Neural cell (in vitro differentiated cells): ENCODE measurements around the gene USP10. TPM values are rescaled to one million over a fixed set of nuclear protein-coding genes. Genes with fewer than 3 reads are reported as not detected.

Source experiments
- H2AFZ ChIP-seq: fragments of 200-600, 300-800 bp; sonication (generic), shearing (Covaris generic); 2 replicates; pipeline ENCODE4 v1.6.0; 2014; ENCODE audit warnings: low read depth, mild to moderate bottlenecking, antibody characterized with exemption, low read length, moderate library complexity
- H3F3A ChIP-seq: fragments of 200-600 bp; shearing (Covaris generic); 2 replicates; pipeline ENCODE4 v1.6.1; 2016; ENCODE audit warnings: mild to moderate bottlenecking, moderate library complexity, mixed read lengths, antibody characterized with exemption, low read length; ENCODE audit not compliant: insufficient read depth, poor library complexity, severe bottlenecking
- H3K27ac ChIP-seq: fragments of 200-600, 300-800 bp; sonication (generic), shearing (Covaris generic); 2 replicates; pipeline ENCODE4 v1.5.1; 2014; ENCODE audit warnings: mild to moderate bottlenecking, low read length, moderate library complexity
- H3K27me3 ChIP-seq: fragments of 300-800, 200-600 bp; sonication (generic), shearing (Covaris generic); 2 replicates; pipeline ENCODE4 v1.6.0; 2014; ENCODE audit warnings: mild to moderate bottlenecking, low read depth, low read length, moderate library complexity; ENCODE audit not compliant: insufficient read depth
- H3K36me3 ChIP-seq: fragments of 300-800, 200-600 bp; sonication (generic), shearing (Covaris generic); 2 replicates; pipeline ENCODE4 v1.5.1; 2014; ENCODE audit warnings: mild to moderate bottlenecking, antibody characterized with exemption, low read length, moderate library complexity; ENCODE audit not compliant: insufficient read depth
- H3K4me2 ChIP-seq: fragments of 300-800, 200-600 bp; sonication (generic), shearing (Covaris generic); 2 replicates; pipeline ENCODE4 v1.6.0; 2014; ENCODE audit warnings: mild to moderate bottlenecking, low read length
- H3K4me3 ChIP-seq: fragments of 300-800, 200-600 bp; sonication (generic), shearing (Covaris generic); 2 replicates; pipeline ENCODE4 v1.5.1; 2014; ENCODE audit warnings: mild to moderate bottlenecking, low read length, moderate library complexity
- H3K79me2 ChIP-seq: fragments of 200-600 bp; shearing (Covaris generic); replicated peaks from 2 replicates; pipeline ENCODE4 v1.6.0; 2014; ENCODE audit warnings: mild to moderate bottlenecking, low read length, moderate library complexity; ENCODE audit not compliant: insufficient read depth
- H3K9ac ChIP-seq: fragments of 300-800, 200-600 bp; sonication (generic), shearing (Covaris generic); 2 replicates; pipeline ENCODE4 v1.6.1; 2016; ENCODE audit warnings: mild to moderate bottlenecking, low read length, mixed read lengths
- H3K9me2 ChIP-seq: fragments of 200-600 bp; shearing (Covaris generic); 2 replicates; pipeline ENCODE4 v1.6.1; 2016; ENCODE audit warnings: mild to moderate bottlenecking, low read length, mixed read lengths; ENCODE audit not compliant: insufficient read depth
- H3K9me3 ChIP-seq: fragments of 200-600, 300-800 bp; sonication (generic), shearing (Covaris generic); 2 replicates; pipeline ENCODE4 v1.6.1; 2016; ENCODE audit warnings: mild to moderate bottlenecking, mixed run types, low read length, moderate library complexity, mixed read lengths
- H4K20me1 ChIP-seq: fragments of 200-600 bp; shearing (Covaris generic); 2 replicates; pipeline ENCODE4 v1.6.1; 2016; ENCODE audit warnings: mild to moderate bottlenecking, mixed run types; ENCODE audit not compliant: insufficient read depth
- EP300 ChIP-seq: fragments of 450-650 bp; conservative IDR thresholded peaks from 2 replicates; pipeline ENCODE4 v1.6.1; 2014; ENCODE audit warnings: antibody characterized with exemption, mild to moderate bottlenecking, moderate library complexity; ENCODE audit not compliant: poor library complexity, severe bottlenecking
- EZH2 ChIP-seq: fragments of 200-600, 300-800 bp; shearing (Covaris generic), sonication (generic); IDR thresholded peaks from 2 replicates; pipeline ENCODE4 v1.6.1; 2014; ENCODE audit warnings: antibody characterized with exemption, low read length, borderline replicate concordance, mild to moderate bottlenecking; ENCODE audit not compliant: insufficient read depth, poor library complexity, severe bottlenecking
- MXI1 ChIP-seq: fragments of 450-650 bp; conservative IDR thresholded peaks from 2 replicates; pipeline ENCODE4 v1.6.1; 2014; ENCODE audit warnings: antibody characterized with exemption, mild to moderate bottlenecking; ENCODE audit not compliant: poor library complexity, severe bottlenecking
- POLR2AphosphoS5 ChIP-seq: IDR thresholded peaks from 2 replicates; pipeline ENCODE4 v1.6.1; 2012
- RAD21 ChIP-seq: fragments of 450-650 bp; conservative IDR thresholded peaks from 2 replicates; pipeline ENCODE4 v1.6.1; 2014; ENCODE audit warnings: antibody characterized with exemption, mild to moderate bottlenecking, moderate library complexity
- SMC3 ChIP-seq: fragments of 450-650 bp; conservative IDR thresholded peaks from 2 replicates; pipeline ENCODE4 v1.6.1; 2014; ENCODE audit warnings: antibody characterized with exemption, mild to moderate bottlenecking, moderate library complexity; ENCODE audit not compliant: poor library complexity
- TAF1 ChIP-seq: IDR thresholded peaks from 2 replicates; pipeline ENCODE4 v1.6.1; 2012; ENCODE audit warnings: low read depth
- polyA plus RNA-seq: library from polyadenylated mRNA; depleted of rRNA; stranded (reverse); fragments of >200 nt; gene quantifications from 2 replicates; pipeline ENCODE4 v1.2.3, GENCODE V29; 2014
- TF ChIP-seq, protein P1 (sequence below): IDR thresholded peaks from 2 replicates; pipeline ENCODE4 v1.6.1; 2012; ENCODE audit warnings: borderline replicate concordance
- TF ChIP-seq, protein P2 (sequence below): fragments of 450-650 bp; IDR thresholded peaks from 2 replicates; pipeline ENCODE4 v1.5.1; 2014; ENCODE audit warnings: antibody characterized with exemption, mild to moderate bottlenecking, moderate library complexity; ENCODE audit not compliant: poor library complexity, severe bottlenecking

The USP10 gene
- polyA plus RNA-seq, 1 donor from 2014 or later, result 48.9 TPM

- TF ChIP-seq POLR2AphosphoS5, result no peak
- TF ChIP-seq SMC3, result no peak
- no peak for TF ChIP-seq EZH2
- TF ChIP-seq TAF1, result no peak
- TF ChIP-seq, protein P1, sequence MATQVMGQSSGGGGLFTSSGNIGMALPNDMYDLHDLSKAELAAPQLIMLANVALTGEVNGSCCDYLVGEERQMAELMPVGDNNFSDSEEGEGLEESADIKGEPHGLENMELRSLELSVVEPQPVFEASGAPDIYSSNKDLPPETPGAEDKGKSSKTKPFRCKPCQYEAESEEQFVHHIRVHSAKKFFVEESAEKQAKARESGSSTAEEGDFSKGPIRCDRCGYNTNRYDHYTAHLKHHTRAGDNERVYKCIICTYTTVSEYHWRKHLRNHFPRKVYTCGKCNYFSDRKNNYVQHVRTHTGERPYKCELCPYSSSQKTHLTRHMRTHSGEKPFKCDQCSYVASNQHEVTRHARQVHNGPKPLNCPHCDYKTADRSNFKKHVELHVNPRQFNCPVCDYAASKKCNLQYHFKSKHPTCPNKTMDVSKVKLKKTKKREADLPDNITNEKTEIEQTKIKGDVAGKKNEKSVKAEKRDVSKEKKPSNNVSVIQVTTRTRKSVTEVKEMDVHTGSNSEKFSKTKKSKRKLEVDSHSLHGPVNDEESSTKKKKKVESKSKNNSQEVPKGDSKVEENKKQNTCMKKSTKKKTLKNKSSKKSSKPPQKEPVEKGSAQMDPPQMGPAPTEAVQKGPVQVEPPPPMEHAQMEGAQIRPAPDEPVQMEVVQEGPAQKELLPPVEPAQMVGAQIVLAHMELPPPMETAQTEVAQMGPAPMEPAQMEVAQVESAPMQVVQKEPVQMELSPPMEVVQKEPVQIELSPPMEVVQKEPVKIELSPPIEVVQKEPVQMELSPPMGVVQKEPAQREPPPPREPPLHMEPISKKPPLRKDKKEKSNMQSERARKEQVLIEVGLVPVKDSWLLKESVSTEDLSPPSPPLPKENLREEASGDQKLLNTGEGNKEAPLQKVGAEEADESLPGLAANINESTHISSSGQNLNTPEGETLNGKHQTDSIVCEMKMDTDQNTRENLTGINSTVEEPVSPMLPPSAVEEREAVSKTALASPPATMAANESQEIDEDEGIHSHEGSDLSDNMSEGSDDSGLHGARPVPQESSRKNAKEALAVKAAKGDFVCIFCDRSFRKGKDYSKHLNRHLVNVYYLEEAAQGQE, result no peak
- TF ChIP-seq MXI1, result no peak
- Histone ChIP-seq H3K4me3 (no peak overlapping the region), H3K9me2 (no peaks in the 10 kb centered on the region), H3K4me2 (no peak overlapping the region), H3K79me2 (no peaks in the 10 kb centered on the region), H2AFZ (no peak overlapping the region), H4K20me1 (no peaks in the 10 kb centered on the region), H3F3A (no peaks in the 10 kb centered on the region), H3K9ac (no peak overlapping the region), H3K9me3 (no peaks in the 10 kb centered on the region), H3K27me3 (no peaks in the 10 kb centered on the region), H3K27ac (no peak overlapping the region), H3K36me3 (no peaks in the 10 kb centered on the region)
Measured at GRCh38 chr16:84807776-84808175, 108.0 kb downstream of the USP10 start.

- H3K4me3 ChIP-seq, result no peak overlapping the region
- H3K4me2 ChIP-seq, result no peak overlapping the region
- H3F3A ChIP-seq, result no peaks in the 10 kb centered on the region
- H4K20me1 ChIP-seq, result no peaks in the 10 kb centered on the region
- H3K79me2 ChIP-seq, result no peaks in the 10 kb centered on the region
- no peaks in the 10 kb centered on the region for H3K9me3 ChIP-seq
- H3K27me3 ChIP-seq, result no peaks in the 10 kb centered on the region
- no peak overlapping the region for H3K9ac ChIP-seq
- H3K27ac ChIP-seq, result no peak overlapping the region
- no peaks in the 10 kb centered on the region for H3K36me3 ChIP-seq
- no peak for TF ChIP-seq EZH2
- TF ChIP-seq SMC3, result no peak
- TF ChIP-seq EP300, result no peak
- TF ChIP-seq, protein P1, result no peak
- TF ChIP-seq, protein P2, sequence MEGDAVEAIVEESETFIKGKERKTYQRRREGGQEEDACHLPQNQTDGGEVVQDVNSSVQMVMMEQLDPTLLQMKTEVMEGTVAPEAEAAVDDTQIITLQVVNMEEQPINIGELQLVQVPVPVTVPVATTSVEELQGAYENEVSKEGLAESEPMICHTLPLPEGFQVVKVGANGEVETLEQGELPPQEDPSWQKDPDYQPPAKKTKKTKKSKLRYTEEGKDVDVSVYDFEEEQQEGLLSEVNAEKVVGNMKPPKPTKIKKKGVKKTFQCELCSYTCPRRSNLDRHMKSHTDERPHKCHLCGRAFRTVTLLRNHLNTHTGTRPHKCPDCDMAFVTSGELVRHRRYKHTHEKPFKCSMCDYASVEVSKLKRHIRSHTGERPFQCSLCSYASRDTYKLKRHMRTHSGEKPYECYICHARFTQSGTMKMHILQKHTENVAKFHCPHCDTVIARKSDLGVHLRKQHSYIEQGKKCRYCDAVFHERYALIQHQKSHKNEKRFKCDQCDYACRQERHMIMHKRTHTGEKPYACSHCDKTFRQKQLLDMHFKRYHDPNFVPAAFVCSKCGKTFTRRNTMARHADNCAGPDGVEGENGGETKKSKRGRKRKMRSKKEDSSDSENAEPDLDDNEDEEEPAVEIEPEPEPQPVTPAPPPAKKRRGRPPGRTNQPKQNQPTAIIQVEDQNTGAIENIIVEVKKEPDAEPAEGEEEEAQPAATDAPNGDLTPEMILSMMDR, result no peak
- TF ChIP-seq RAD21, result no peak
- TF ChIP-seq TAF1, result no peak
- no peak for TF ChIP-seq MXI1
- TF ChIP-seq POLR2AphosphoS5, result no peak
- no peak overlapping the region for H2AFZ ChIP-seq
- no peaks in the 10 kb centered on the region for H3K9me2 ChIP-seq
Measured at GRCh38 chr16:84808826-84809225, 109.0 kb downstream of the USP10 start.
